Inflammatory macrophage treated with lipopolysaccharide for 4 hours (primary cell): ENCODE data around the gene ZMYND10.

ENCODE experiments used
- DNase-seq: peaks from one replicate; pipeline ENCODE4 v3.0.0-alpha.2; 2020

Gene ZMYND10

DNA sequence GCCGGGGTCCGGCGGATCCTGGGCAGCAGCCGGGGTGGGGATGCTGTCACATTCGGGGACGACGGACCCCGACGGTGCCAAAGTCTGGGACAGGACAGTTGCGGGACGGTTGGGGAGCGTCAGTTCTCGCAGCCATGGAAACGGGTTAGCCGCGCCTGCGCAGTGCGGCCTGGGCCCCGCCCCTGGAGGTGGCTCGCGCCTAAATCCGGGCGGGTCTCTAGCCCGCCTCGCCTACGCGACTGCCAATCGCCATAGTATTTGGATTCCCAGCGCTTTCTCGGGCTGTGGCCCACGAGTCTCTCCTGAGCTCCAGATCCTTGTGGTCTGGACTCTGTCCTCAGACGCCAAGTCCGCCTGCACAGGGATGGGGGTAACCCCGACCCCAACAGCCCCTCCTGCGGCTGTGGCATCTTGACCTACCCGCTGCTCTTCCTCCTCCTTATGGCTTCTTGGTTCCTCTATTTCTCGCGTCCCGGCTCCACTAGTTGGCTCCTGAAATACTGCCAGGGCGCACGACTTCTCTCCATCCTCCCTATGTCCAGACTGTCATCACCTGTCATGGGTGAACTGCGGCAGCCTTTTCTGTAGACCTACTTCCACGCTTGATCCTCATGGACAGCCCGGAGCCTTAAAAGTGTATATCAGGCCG, at the start of gene ZMYND10:
Gene ZMYND10, minus strand, starts transcription at position 147 of the 649 bp plus-strand sequence. CDS start 153 bp downstream, outside the sequence.
- DNase-seq = peak; percentile 79

DNA sequence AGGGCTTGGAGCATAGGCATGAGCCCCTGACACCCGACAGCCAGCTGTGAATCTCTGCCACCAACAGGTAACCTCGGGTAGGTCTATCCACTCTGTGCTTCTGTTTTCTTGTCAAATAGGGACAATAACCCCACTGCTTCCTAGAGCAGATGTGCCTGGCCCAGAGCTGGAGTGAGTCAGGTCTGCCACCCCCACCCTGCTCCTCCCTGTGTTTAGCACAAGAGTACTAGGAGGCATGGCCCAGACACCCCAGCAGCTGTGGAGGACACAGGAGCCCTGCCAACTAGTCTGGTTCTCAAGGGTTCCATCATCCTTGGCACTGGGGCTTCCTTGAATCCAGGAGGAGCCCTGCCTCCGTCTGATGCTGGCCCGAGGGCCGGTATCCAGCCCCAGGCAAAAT, 47.5 kb upstream of the ZMYND10 start:
- DNase-seq = no peak

DNA sequence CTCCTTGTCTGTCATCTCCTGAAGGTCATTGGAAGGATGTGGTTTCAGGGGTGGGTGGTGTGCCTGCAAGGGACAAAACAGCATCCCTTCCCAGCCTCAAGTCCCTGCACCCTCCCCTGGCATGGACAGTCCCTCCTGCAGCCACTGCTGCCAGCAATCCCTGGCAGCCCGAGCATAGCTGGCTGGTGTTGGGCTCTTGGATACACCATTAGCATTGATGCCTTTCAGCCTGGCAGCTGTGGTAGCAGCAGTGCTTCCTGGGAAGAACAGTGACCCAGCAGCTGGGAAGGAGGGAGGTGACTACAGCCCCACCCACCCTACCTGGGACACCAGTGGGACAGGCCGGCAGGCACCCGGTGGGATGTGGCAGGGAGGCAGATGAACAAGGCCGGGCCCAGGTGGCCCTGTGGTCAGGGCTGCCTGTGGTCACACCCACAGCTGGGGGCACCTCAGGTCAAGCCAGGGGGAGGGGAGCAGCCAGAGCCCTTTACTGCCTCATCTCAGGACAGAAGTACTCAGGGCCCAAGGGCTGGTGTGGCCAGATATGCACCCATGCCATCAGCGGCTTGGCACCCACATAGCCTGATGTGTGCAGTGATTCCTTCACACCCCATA, 46.7 kb upstream of the ZMYND10 start:
- no peak for DNase-seq

- no peak for DNase-seq
Measured at GRCh38 chr3:50390508-50391224, 45.1 kb upstream of the ZMYND10 start.

GRCh38 chr3:50389414-50389767, 43.9 kb upstream of the ZMYND10 start:
- no peak for DNase-seq

DNA sequence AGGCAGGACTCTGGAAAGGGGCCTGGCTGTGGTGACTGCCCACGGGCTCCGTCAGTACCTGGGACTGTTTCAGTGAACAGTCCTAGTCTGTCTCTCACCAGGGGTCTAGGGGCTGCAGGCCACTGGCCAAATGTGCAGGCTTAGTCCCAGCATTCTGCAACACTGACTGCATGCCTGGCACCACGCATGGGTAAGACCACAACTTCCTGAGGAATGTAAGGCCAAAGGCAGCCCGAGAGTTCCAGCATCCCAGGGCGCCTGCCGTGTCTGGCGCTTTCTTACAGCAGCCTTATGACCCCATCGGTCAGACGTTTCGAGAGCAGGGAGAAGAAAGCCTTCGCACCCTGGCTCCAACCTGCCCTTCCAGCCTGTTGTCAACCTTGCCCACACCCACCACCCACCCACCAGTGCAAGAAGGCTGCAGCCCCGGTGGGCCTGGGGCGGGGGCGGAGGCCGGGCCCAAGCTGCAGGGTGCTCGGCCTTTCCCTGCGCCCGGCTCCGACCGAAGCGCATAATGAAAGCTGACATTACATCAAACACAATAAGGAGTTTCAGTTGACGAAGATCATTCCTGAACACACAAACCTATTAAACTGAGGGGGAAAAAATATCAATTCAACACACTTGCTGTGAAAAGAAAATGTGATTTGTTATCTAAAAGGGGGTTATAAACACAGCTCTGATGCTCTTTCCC, 43.3 kb upstream of the ZMYND10 start:
- DNase-seq = no peak

DNA sequence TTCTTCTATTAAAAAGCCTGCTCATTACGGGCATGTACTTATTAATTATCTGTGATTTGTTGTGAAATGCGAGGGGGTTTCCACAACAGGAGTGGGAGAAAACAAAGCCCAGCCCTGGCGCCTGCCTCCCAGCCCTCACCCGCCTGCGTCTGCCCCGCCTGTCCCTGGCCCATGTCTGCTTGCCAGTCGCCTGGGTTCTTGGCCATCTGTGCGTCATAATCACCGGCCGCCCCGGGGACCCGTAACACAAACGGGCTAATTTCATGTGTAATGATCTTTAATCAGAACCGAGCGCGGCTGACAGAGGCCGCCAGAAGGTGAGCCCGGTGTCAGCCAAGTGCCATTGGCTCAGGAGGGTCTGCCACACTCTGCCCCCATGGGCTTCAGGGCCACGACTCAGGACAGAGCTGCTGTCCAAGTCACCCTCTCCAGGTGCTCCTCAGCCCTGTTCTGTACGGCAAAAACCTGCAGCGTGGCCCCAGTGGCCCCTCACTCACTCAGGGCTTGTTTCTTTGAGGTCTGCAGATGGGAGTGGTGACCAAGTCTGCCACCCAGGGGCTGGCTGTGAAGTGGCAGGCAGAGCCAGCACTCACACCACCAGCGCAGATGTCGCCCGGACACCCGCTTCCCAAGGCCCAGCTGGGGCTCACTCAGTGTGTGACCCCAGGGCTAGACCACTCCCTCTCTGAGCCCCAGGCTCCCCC, 42.6 kb upstream of the ZMYND10 start:
- DNase-seq = no peak

DNA sequence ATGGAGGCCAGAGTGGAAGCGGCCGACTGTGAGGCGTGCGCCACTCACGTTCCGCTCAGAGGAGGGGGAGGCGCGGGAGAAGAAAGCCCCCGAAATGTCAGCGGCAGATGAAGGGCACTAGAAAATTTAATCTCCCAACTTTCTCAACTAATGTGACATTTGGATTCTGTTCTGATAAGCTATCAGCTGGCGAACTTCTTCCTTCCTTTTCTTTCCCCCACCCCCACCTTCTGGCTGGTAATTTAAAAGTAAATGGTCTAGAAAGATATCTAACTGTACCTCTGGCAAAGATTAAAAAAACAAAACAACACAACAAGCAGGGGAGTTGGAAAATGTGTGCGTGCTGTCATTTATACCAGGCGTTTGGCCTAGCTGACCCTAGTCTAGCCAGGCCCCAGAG, 40.2 kb upstream of the ZMYND10 start:
- DNase-seq = no peak

DNA sequence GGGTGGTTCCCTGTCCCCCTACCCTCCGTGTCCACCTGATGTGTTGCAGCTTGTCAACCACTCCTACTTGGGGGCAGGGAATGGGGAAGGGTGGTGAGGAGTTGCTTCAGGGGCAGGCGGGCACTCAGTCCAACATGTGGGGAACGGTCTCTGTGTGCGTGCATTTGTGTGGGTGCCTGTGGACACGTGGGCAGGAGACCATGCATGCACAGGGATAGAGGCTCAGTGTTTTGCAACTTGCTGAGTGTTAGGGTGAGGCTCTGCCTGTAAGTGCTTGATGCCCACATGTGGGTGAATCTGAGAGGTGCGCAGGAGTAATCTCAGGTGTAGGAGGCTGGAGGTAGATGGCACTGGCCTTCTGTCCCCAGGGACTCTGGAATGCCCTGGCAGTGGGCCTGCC, 38.2 kb upstream of the ZMYND10 start:
- DNase-seq = no peak

DNA sequence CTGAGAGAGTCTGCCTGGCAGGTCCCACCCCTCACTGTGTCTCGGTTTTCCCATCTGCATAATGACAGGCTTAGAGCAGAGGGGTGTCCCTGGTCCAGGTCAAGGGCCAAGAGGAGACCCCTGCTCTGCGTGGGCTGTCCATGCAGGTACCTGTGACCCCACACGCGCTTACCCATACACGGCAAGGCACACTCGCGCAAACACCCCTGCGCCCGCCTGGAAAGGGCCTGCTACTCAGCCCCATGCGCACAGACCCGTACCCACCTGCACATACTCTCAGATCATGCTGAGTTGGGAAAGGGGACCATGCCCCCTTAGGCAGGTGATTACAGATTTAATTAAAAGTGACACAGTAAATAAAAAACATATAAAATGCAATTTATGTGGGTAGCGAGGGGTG, 37.2 kb upstream of the ZMYND10 start:
- DNase-seq = no peak

GRCh38 chr3:50381383-50381782, 35.9 kb upstream of the ZMYND10 start:
- DNase-seq = no peak

GRCh38 chr3:50380405-50381085, 35.0 kb upstream of the ZMYND10 start:
- no peak for DNase-seq

- DNase-seq = no peak
Measured at GRCh38 chr3:50378757-50379156, 33.2 kb upstream of the ZMYND10 start.

GRCh38 chr3:50378024-50378423, 32.5 kb upstream of the ZMYND10 start:
- no peak for DNase-seq

GRCh38 chr3:50375258-50375931, 29.9 kb upstream of the ZMYND10 start:
- no peak for DNase-seq

DNA sequence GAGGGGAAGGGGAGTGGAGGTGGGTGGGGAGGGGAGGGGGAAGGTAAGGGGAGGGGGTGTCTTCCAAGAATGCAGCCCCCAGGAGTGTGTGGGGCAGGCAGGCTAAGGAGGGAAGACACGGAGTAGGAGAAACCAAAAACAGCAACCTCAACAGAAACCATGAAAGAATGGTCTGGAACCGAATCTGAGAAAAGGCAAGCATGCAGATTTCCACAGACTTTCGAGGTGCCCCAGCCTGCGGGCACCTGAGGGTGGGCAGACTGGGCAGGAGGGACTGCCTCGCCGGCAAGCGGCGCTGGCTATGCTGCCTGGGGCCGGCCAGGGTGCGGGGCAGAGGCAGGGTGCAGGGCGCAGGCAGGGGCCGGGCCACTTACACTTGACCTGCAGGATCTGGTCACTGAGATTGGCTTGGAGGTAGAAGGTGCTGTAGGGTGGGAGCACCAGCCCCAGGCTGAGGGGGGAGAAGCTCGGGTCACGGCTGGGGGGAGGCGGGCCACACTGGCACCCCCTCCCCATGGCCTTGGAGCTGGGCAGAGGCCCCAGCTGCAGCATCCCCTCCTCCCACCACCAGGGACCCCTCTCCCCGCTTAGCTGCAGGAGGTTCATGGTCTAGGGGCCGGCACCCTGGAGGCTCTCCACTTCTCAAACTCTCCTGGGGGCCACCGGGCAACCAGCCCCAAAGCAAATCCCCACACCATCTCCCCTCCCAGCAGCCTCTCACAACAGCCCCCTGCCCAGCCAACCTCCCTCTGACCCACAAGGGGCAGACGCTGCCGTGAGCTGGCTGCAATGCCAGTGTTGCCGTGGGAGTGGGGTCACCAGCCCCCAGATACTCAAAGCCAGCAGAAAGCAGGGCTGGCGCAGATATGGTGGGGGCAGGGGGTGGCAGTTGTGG, 29.1 kb upstream of the ZMYND10 start:
- no peak for DNase-seq

- no peak for DNase-seq
Measured at GRCh38 chr3:50373146-50374051, 27.9 kb upstream of the ZMYND10 start.

- DNase-seq = no peak
Measured at GRCh38 chr3:50372349-50372748, 26.8 kb upstream of the ZMYND10 start.

DNA sequence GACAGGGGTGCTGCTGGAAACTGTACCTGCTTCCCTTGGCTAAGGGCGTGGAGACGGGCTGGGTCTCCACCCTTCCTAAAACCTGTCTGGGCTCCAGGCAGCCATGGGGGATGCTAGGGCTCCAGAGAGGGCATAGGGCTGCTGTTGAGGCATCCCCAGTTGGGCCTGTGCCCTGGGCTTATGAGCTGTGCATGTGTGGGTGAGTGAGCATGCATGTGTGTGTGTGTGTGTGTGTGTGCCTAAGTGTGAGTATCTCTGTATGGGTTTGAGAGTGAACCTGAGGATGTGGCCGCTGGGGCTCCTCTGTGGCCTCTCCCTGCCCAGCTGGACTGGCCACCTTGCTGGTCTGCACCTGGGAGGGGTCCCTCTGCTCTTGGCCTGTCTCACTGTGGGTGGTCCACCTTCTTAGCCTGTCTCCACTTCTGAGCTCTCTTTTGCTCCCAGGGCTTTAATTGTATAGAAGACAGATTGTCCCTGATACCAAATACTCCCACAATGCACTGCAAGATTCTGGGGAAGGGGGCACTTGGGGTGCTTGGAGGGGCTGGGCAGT, 25.7 kb upstream of the ZMYND10 start:
- no peak for DNase-seq
